ENCODE data around the gene CEP85. TPM values are rescaled to one million over a fixed set of nuclear protein-coding genes. Genes with fewer than 3 reads are reported as not detected.

CEP85 gene
- total RNA-seq, 1 experiment from 2014 or later = 37.2 TPM

GRCh38 chr1:26314501-26314900 lies 80.5 kb downstream of the CEP85 start:
- H3K36me3 ChIP-seq (ENCODE audit: control insufficient read depth in 1 of 2, insufficient read depth in 2 of 2, low read length in 2 of 2) = no peaks in the 10 kb centered on the region
- no peaks in the 10 kb centered on the region for H3K9me2 ChIP-seq (ENCODE audit: insufficient read depth)
- intact Hi-C loops (cut with micrococcal nuclease) = no loop called here
- ChIA-PET CTCF (interaction anchor here (1.7 kb wide), 1 partner anchor 30 kb away, joined by 7 read pairs; no protein-coding TSS in a partner anchor), POLR2A (no interaction called here), RAD21 (ENCODE audit: low non-redundant PET in 1 of 2, low total read pairs in 2 of 2, uncharacterized antibody in 2 of 2, unreplicated experiment in 2 of 2) (no interaction called here)
- H4K20me1 ChIP-seq (ENCODE audit: insufficient read depth) = no peaks in the 10 kb centered on the region
- no peak overlapping the region for H3K4me3 ChIP-seq (replicated peaks in 1 of 2; ENCODE audit: low read depth in 1 of 2, low read length in 2 of 2)
- H3K4me1 ChIP-seq (ENCODE audit: control insufficient read depth in 1 of 2, insufficient read depth in 2 of 2, low read length in 2 of 2) = peaks cover 3 to 11% of the 10 kb centered on the region in 2 experiments; a peak in 3 of 4 replicates
- no peak overlapping the region for H3K27ac ChIP-seq (ENCODE audit: low read depth, low read length)
- no peaks in the 10 kb centered on the region for H3K9me3 ChIP-seq (ENCODE audit: control insufficient read depth in 1 of 2, insufficient read depth in 1 of 2, low read depth in 1 of 2, low read length in 2 of 2)
- no peak for DNase-seq (ENCODE audit: low read depth, low spot score)
- no peak overlapping the region for H3K4me2 ChIP-seq (ENCODE audit: low read length)
- H2AFZ ChIP-seq (ENCODE audit: low read depth, low read length, poor library complexity, severe bottlenecking) = no peak overlapping the region
- BruUV-seq (replicated peaks) = no TSS peak
- no peak overlapping the region for H3K9ac ChIP-seq (ENCODE audit: low read length)
- H3K27me3 ChIP-seq (ENCODE audit: insufficient read depth, low read length) = no peaks in the 10 kb centered on the region; the same call in 1 of the 2 replicates
- no peak for TF ChIP-seq MAX (IDR thresholded peaks at IDR 0.05)
- TF ChIP-seq SRF (IDR thresholded peaks at IDR 0.05; ENCODE audit: low read depth) = no peak
- no peak for TF ChIP-seq JUND (IDR thresholded peaks at IDR 0.05)
- no peak for TF ChIP-seq FOSL1 (IDR thresholded peaks at IDR 0.05; ENCODE audit: low read depth)
- no peak for TF ChIP-seq ELF1 (IDR thresholded peaks at IDR 0.05; ENCODE audit: borderline replicate concordance, low read depth)
- TF ChIP-seq CEBPB (IDR thresholded peaks at IDR 0.05; ENCODE audit: low read depth) = no peak
- no peak for TF ChIP-seq ZBTB33 (IDR thresholded peaks at IDR 0.05; ENCODE audit: extremely low read depth, insufficient replicate concordance, low read length)
- no peak for TF ChIP-seq CBX3 (IDR thresholded peaks at IDR 0.05; ENCODE audit: low read depth)
- no peak for TF ChIP-seq REST (IDR thresholded peaks at IDR 0.05; ENCODE audit: low read depth)
- no peak for TF ChIP-seq SIN3A (IDR thresholded peaks at IDR 0.05; ENCODE audit: low read depth)
- no peak for TF ChIP-seq ATF3 (IDR thresholded peaks at IDR 0.05)
- no peak for TF ChIP-seq ZFX (IDR thresholded peaks at IDR 0.05)
- TF ChIP-seq EGR1 (IDR thresholded peaks at IDR 0.05; ENCODE audit: low read depth) = no peak
- TF ChIP-seq EZH2 (IDR thresholded peaks at IDR 0.05) = no peak
- TF ChIP-seq YY1 (IDR thresholded peaks at IDR 0.05; ENCODE audit: extremely low read depth, insufficient replicate concordance, low read depth, low read length) = no peak
- TF ChIP-seq POLR2A (IDR thresholded peaks at IDR 0.05; ENCODE audit: borderline replicate concordance, extremely low read depth, insufficient read depth, insufficient read length) = no peak
- TF ChIP-seq RAD21 (IDR thresholded peaks at IDR 0.05; ENCODE audit: low read depth) = no peak
- TF ChIP-seq POLR2AphosphoS5 (IDR thresholded peaks at IDR 0.05; ENCODE audit: low read depth, low read length) = no peak
- no peak for TF ChIP-seq TCF7L2 (IDR thresholded peaks at IDR 0.05; ENCODE audit: borderline replicate concordance, extremely low read depth, insufficient read depth, insufficient read length)
- TF ChIP-seq EZH2phosphoT487 (IDR thresholded peaks at IDR 0.05; ENCODE audit: borderline replicate concordance) = no peak
- H3K79me2 ChIP-seq (ENCODE audit: insufficient read depth, low read length) = no peaks in the 10 kb centered on the region
- ATAC-seq = no peak
